NCI-H2081 treated with DMSO at 0.1 percent for 48 hours (cell line): Measurements from ENCODE around the gene PLCD4.

ENCODE experiments used
- DNase-seq: peaks from one replicate; lab custom pipeline; 2025; lab: John Stamatoyannopoulos, UW

PLCD4 gene

GRCh38 chr2:218664653-218665052, 57.0 kb downstream of the PLCD4 start:
- no peak for DNase-seq

- DNase-seq: no peak
Measured at GRCh38 chr2:218671097-218671653, 63.5 kb downstream of the PLCD4 start.

GRCh38 chr2:218671654-218672566, 64.2 kb downstream of the PLCD4 start, which contains the start of the genes RNF25 and STK36:
RNF25 (minus strand) TSS chr2:218672002; CDS start chr2:218671970, 32 bp downstream.
STK36 (plus strand) TSS chr2:218672086; CDS start chr2:218672830, 744 bp downstream.
- DNase-seq: peak; percentile 38

GRCh38 chr2:218679119-218679518, 71.4 kb downstream of the PLCD4 start:
- no peak for DNase-seq

- no peak for DNase-seq
Measured at GRCh38 chr2:218680061-218680460, 72.4 kb downstream of the PLCD4 start.
